Liver (tissue), 9 donors: ENCODE results near the gene GTPBP2. TPM values are rescaled to one million over a fixed set of nuclear protein-coding genes. Genes with fewer than 3 reads are reported as not detected.

ENCODE experiments used
- DNase-seq: peaks from one replicate; pipeline ENCODE4 v3.0.0-alpha.2; 2017; ENCODE audit warnings: low spot score
- H3K27ac ChIP-seq, 2 donors: one replicate each; pipeline ENCODE4 v1.7.0; 2013; ENCODE audit warnings: inconsistent platforms in 2 of 2, low read length in 2 of 2, control low read depth in 1 of 2, low read depth in 1 of 2, mild to moderate bottlenecking in 1 of 2
- H3K27me3 ChIP-seq, 4 donors: one replicate each; pipeline versions ENCODE4 v1.6.1 to v1.7.0; 2013; ENCODE audit warnings: low read length in 3 of 4, inconsistent platforms in 1 of 4, mild to moderate bottlenecking in 1 of 4, moderate library complexity in 1 of 4; ENCODE audit not compliant: control insufficient read depth in 4 of 4, insufficient read depth in 4 of 4
- H3K36me3 ChIP-seq, 4 donors: one replicate each; pipeline versions ENCODE4 v1.6.1 to v1.7.0; 2013; ENCODE audit warnings: low read length in 3 of 4, mild to moderate bottlenecking in 3 of 4, low read depth in 1 of 4, moderate library complexity in 1 of 4; ENCODE audit not compliant: control insufficient read depth in 4 of 4, insufficient read depth in 3 of 4
- H3K4me1 ChIP-seq, 4 donors: one replicate each; pipeline versions ENCODE4 v1.6.1 to v1.7.0; 2013; ENCODE audit warnings: low read length in 3 of 4, mild to moderate bottlenecking in 3 of 4, moderate library complexity in 1 of 4; ENCODE audit not compliant: control insufficient read depth in 4 of 4, insufficient read depth in 4 of 4
- H3K4me3 ChIP-seq, 3 donors: one replicate each; pipeline versions ENCODE4 v1.6.1 to v1.7.0; 2013; ENCODE audit warnings: low read length in 3 of 3, control low read depth in 1 of 3, low read depth in 1 of 3, mild to moderate bottlenecking in 1 of 3
- H3K9ac ChIP-seq, 2 donors: one replicate each; pipeline ENCODE4 v1.7.0; 2013; ENCODE audit warnings: low read length in 2 of 2, mild to moderate bottlenecking in 2 of 2, moderate library complexity in 2 of 2, control low read depth in 1 of 2, low read depth in 1 of 2
- H3K9me3 ChIP-seq, 4 donors: one replicate each; pipeline versions ENCODE4 v1.6.1 to v1.7.0; 2013; ENCODE audit warnings: low read length in 3 of 4; ENCODE audit not compliant: control insufficient read depth in 4 of 4
- EGR1 ChIP-seq, 2 donors: IDR thresholded peaks; 2 replicates each; pipeline ENCODE4 v1.6.1; 2016 to 2018; ENCODE audit warnings: antibody characterized with exemption in 2 of 2, low read depth in 2 of 2
- FOXA1 ChIP-seq: IDR thresholded peaks from 2 replicates; pipeline ENCODE4 v1.6.1; 2016; ENCODE audit warnings: antibody characterized with exemption
- FOXA2 ChIP-seq: IDR thresholded peaks from 2 replicates; pipeline ENCODE4 v1.6.1; 2016; ENCODE audit warnings: antibody characterized with exemption
- GABPA ChIP-seq, 2 donors: IDR thresholded peaks in 1 of 2; conservative IDR thresholded peaks in 1 of 2; 2 replicates each; pipeline ENCODE4 v1.6.1; 2016; ENCODE audit warnings: antibody characterized with exemption in 2 of 2, mild to moderate bottlenecking in 1 of 2, moderate library complexity in 1 of 2
- HNF4A ChIP-seq, 2 donors: conservative IDR thresholded peaks; 2 replicates each; pipeline ENCODE4 v1.6.1; 2016; ENCODE audit warnings: antibody characterized with exemption in 2 of 2, mild to moderate bottlenecking in 2 of 2
- HNF4G ChIP-seq: IDR thresholded peaks from 2 replicates; pipeline ENCODE4 v1.6.1; 2016; ENCODE audit warnings: antibody characterized with exemption
- JUND ChIP-seq, 2 donors: IDR thresholded peaks; 2 replicates each; pipeline ENCODE4 v1.6.1; 2016; ENCODE audit warnings: antibody characterized with exemption in 2 of 2
- NR2F2 ChIP-seq: IDR thresholded peaks from 2 replicates; pipeline ENCODE4 v1.6.1; 2016; ENCODE audit warnings: antibody characterized with exemption
- RAD21 ChIP-seq, 2 donors: IDR thresholded peaks; 2 replicates each; pipeline ENCODE4 v1.6.1; 2016; ENCODE audit warnings: antibody characterized with exemption in 2 of 2, mild to moderate bottlenecking in 2 of 2
- RXRA ChIP-seq, 2 donors: IDR thresholded peaks; 2 replicates each; pipeline ENCODE4 v1.6.1; 2017 to 2018; ENCODE audit warnings: antibody characterized with exemption in 2 of 2, mild to moderate bottlenecking in 1 of 2
- SP1 ChIP-seq: IDR thresholded peaks from 2 replicates; pipeline ENCODE4 v1.6.1; 2018; ENCODE audit warnings: antibody characterized with exemption, mild to moderate bottlenecking
- YY1 ChIP-seq: IDR thresholded peaks from 2 replicates; pipeline ENCODE4 v1.6.1; 2016; ENCODE audit warnings: antibody characterized with exemption, mild to moderate bottlenecking
- WGBS: extraction: QIAGEN DNeasy Blood & Tissue Kit; methylation state at CpG from one replicate; pipeline ENCODE4 v1.1.7; 2013; 5-methylcytosine and 5-hydroxymethylcytosine counted together
- polyA plus RNA-seq, 2 donors: library from polyadenylated mRNA; stranded (reverse) in 1 of 2; unstranded in 1 of 2; fragments of 200-250 nt in 1 of 2; fragments of >200 nt in 1 of 2; fragmentation: Nextera tagmentation in 1 of 2; extraction: Ambion mirVana in 1 of 2; gene quantifications; one replicate each; pipeline versions ENCODE4 v1.2.1 to v1.2.3, GENCODE V29; 2013 to 2015
- total RNA-seq, 2 donors: library from RNA; depleted of rRNA; stranded (reverse); fragments of >200 nt; gene quantifications; one replicate each; pipeline ENCODE4 v1.2.3, GENCODE V29; 2014
- TF ChIP-seq, protein P1 (sequence below): IDR thresholded peaks from 2 replicates; pipeline ENCODE4 v1.6.1; 2016; ENCODE audit warnings: antibody characterized with exemption, mild to moderate bottlenecking
- TF ChIP-seq, protein P2 (sequence below): IDR thresholded peaks from 2 replicates; pipeline ENCODE4 v1.6.1; 2016; ENCODE audit warnings: antibody characterized with exemption
- TF ChIP-seq, protein P3 (sequence below): IDR thresholded peaks from 2 replicates; pipeline ENCODE4 v1.6.1; 2016; ENCODE audit warnings: antibody characterized with exemption
- TF ChIP-seq, protein P4 (sequence below): fragments of 150-350 bp; IDR thresholded peaks from 2 replicates; pipeline ENCODE4 v1.5.1; 2017; ENCODE audit warnings: improper control_type of control experiment, low read depth, low read length; ENCODE audit not compliant: missing input control
- TF ChIP-seq, protein P5 (sequence below): IDR thresholded peaks from 2 replicates; pipeline ENCODE4 v1.6.1; 2016; ENCODE audit warnings: antibody characterized with exemption
- donor health status: healthy.
- donor health status: healthy.
- donor health status: healthy.
- donor health status: healthy.
- donor health status: healthy.

GTPBP2 gene
- total and polyA plus RNA-seq, 4 donors = 7.9 to 69.1 (median 16.1) TPM

DNA sequence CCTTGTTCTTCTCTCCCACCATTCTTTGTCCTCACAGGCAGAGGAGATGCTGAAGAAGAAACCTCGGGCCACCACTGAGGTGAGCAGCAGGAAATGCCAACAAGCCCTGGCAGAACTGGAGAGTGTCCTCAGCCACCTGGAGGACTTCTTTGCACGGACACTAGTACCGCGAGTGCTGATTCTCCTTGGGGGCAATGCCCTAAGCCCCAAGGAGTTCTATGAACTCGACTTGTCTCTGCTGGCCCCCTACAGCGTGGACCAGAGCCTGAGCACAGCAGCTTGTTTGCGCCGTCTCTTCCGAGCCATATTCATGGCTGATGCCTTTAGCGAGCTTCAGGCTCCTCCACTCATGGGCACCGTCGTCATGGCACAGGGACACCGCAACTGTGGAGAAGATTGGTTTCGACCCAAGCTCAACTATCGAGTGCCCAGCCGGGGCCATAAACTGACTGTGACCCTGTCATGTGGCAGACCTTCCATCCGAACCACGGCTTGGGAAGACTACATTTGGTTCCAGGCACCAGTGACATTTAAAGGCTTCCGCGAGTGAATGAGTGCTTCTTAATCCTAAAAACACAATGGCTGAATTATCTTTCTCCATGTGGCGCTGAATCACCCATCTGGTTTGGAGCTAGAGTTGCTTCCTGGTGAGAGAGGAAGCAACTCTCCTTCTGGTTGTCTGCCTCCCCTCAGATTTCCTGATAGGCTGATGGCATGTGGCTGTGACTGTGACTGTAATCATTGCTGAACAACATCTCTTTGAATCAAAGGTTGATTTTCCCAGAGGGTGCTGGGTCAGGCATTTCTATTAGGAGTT lies 11.1 kb upstream of the GTPBP2 start:
- 91% methylated on average over 21 of the region's 21 CpGs for WGBS
- no peak overlapping the region for H3K9ac ChIP-seq
- peaks cover 2 to 15% (median 8%) of the 10 kb centered on the region in 4 donors for H3K4me1 ChIP-seq
- no peak for DNase-seq
- H3K27ac ChIP-seq = no peak overlapping the region
- no peaks in the 10 kb centered on the region for H3K9me3 ChIP-seq
- peaks cover 16 to 27% (median 17%) of the 10 kb centered on the region in 4 donors for H3K36me3 ChIP-seq
- no peaks in the 10 kb centered on the region for H3K27me3 ChIP-seq
- TF ChIP-seq, protein P1, sequence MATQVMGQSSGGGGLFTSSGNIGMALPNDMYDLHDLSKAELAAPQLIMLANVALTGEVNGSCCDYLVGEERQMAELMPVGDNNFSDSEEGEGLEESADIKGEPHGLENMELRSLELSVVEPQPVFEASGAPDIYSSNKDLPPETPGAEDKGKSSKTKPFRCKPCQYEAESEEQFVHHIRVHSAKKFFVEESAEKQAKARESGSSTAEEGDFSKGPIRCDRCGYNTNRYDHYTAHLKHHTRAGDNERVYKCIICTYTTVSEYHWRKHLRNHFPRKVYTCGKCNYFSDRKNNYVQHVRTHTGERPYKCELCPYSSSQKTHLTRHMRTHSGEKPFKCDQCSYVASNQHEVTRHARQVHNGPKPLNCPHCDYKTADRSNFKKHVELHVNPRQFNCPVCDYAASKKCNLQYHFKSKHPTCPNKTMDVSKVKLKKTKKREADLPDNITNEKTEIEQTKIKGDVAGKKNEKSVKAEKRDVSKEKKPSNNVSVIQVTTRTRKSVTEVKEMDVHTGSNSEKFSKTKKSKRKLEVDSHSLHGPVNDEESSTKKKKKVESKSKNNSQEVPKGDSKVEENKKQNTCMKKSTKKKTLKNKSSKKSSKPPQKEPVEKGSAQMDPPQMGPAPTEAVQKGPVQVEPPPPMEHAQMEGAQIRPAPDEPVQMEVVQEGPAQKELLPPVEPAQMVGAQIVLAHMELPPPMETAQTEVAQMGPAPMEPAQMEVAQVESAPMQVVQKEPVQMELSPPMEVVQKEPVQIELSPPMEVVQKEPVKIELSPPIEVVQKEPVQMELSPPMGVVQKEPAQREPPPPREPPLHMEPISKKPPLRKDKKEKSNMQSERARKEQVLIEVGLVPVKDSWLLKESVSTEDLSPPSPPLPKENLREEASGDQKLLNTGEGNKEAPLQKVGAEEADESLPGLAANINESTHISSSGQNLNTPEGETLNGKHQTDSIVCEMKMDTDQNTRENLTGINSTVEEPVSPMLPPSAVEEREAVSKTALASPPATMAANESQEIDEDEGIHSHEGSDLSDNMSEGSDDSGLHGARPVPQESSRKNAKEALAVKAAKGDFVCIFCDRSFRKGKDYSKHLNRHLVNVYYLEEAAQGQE = no peak
- TF ChIP-seq EGR1 (IDR thresholded peaks at IDR 0.05; ENCODE audit: low read depth in 2 of 2) = no peak
- TF ChIP-seq FOXA2 = no peak
- no peak for TF ChIP-seq RXRA (IDR thresholded peaks at IDR 0.05)
- TF ChIP-seq, protein P2, sequence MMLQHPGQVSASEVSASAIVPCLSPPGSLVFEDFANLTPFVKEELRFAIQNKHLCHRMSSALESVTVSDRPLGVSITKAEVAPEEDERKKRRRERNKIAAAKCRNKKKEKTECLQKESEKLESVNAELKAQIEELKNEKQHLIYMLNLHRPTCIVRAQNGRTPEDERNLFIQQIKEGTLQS = no peak
- TF ChIP-seq, protein P3, sequence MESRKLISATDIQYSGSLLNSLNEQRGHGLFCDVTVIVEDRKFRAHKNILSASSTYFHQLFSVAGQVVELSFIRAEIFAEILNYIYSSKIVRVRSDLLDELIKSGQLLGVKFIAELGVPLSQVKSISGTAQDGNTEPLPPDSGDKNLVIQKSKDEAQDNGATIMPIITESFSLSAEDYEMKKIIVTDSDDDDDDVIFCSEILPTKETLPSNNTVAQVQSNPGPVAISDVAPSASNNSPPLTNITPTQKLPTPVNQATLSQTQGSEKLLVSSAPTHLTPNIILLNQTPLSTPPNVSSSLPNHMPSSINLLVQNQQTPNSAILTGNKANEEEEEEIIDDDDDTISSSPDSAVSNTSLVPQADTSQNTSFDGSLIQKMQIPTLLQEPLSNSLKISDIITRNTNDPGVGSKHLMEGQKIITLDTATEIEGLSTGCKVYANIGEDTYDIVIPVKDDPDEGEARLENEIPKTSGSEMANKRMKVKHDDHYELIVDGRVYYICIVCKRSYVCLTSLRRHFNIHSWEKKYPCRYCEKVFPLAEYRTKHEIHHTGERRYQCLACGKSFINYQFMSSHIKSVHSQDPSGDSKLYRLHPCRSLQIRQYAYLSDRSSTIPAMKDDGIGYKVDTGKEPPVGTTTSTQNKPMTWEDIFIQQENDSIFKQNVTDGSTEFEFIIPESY = no peak
- TF ChIP-seq SP1 = no peak
- no peak for TF ChIP-seq GABPA (IDR thresholded peaks at IDR 0.05 in 1 of 2, conservative IDR thresholded peaks at IDR 0.05 in 1 of 2)
- TF ChIP-seq NR2F2 = no peak
- TF ChIP-seq, protein P4, sequence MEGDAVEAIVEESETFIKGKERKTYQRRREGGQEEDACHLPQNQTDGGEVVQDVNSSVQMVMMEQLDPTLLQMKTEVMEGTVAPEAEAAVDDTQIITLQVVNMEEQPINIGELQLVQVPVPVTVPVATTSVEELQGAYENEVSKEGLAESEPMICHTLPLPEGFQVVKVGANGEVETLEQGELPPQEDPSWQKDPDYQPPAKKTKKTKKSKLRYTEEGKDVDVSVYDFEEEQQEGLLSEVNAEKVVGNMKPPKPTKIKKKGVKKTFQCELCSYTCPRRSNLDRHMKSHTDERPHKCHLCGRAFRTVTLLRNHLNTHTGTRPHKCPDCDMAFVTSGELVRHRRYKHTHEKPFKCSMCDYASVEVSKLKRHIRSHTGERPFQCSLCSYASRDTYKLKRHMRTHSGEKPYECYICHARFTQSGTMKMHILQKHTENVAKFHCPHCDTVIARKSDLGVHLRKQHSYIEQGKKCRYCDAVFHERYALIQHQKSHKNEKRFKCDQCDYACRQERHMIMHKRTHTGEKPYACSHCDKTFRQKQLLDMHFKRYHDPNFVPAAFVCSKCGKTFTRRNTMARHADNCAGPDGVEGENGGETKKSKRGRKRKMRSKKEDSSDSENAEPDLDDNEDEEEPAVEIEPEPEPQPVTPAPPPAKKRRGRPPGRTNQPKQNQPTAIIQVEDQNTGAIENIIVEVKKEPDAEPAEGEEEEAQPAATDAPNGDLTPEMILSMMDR = no peak
- TF ChIP-seq, protein P5, sequence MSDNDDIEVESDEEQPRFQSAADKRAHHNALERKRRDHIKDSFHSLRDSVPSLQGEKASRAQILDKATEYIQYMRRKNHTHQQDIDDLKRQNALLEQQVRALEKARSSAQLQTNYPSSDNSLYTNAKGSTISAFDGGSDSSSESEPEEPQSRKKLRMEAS = no peak
- TF ChIP-seq YY1 = no peak
- no peak for TF ChIP-seq JUND (IDR thresholded peaks at IDR 0.05)
- TF ChIP-seq HNF4G = no peak
- no peak for TF ChIP-seq RAD21 (IDR thresholded peaks at IDR 0.05)
- TF ChIP-seq HNF4A (conservative IDR thresholded peaks at IDR 0.05) = no peak
- TF ChIP-seq FOXA1 = no peak
- H3K4me3 ChIP-seq = no peak overlapping the region
